NCI-H446 treated with DMSO at 0.1 percent for 48 hours (cell line): ENCODE data around the gene ALDH2.
"Not testable (repeated sequence)": the region's sequence is repeated elsewhere in the genome, so short reads cannot be mapped to it uniquely, and the experiment has no call there.

Experiments used
- DNase-seq: peaks from one replicate; lab custom pipeline; 2025; lab: John Stamatoyannopoulos, UW

ALDH2 gene

DNA sequence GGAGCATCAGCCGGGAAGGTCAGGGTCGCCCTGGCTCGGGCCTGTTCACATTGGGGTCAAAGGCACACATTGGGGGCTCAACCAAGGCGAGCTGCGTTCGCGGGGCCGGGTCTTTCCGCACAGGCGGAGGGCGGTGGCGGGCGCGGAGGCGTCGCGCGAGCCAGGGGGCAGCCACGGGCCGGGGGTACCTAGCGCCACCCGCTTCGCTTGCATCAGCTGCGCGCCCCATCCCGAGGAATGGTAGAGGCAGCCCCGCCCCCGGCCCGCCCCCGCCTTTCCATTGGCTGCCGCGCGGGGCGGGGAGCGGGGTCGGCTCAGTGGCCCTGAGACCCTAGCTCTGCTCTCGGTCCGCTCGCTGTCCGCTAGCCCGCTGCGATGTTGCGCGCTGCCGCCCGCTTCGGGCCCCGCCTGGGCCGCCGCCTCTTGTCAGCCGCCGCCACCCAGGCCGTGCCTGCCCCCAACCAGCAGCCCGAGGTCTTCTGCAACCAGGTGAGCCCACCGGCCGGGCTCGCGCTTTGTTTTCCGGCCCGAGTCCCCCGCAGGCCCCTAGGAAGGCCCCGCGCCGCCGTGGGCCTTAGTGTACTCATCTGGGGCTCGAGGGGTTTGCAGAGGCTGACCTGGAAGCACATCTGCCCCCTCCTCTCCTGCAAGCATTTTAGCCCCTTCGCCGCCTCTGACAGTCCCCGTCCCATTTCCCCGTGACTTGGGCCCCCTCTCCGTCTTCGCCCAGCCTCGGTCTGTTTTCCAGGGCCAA is at the start of gene ALDH2:
Gene ALDH2, plus strand, starts transcription at position 326 of the 754 bp plus-strand sequence. Its CDS starts 50 bp downstream, at position 376.
- no peak for DNase-seq

DNA sequence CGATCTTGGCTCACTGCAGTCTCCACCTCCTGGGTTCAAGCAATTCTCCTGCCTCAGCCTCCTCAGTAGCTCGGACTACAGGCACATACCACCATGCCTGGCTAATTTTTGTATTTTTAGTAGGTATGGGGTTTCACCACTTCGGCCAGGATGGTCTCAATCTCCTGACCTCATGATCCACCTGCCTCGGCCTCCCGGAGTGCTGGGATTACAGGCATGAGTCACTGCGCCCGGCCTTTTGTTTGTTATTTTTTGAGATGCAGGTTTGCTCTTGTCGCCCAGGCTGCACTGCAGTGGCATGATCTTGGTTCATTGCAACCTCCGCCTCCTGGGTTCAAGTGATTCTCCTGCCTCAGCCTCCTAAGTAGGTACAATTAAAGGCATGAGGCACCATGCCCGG is 47.4 kb upstream of the ALDH2 start:
- not testable (repeated sequence) for DNase-seq

DNA sequence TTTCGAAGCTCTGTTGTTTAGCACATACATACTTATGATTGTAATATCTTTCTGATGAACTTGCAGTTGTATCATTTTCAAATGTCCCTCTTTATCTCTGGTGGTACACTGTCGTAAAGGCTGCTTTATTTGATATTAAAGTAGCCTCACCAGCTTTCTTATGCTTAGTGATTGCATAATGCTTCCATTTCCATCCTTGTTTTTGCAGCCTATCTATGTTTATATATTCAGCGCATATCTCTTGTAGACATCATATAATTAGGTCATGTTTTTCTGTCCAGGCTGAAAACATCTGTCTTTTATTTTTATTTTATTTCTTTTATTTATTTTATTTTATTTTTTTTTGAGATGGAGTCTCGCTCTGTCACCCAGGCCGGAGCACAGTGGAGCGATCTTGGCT is 46.3 kb upstream of the ALDH2 start:
- DNase-seq: no peak

DNA sequence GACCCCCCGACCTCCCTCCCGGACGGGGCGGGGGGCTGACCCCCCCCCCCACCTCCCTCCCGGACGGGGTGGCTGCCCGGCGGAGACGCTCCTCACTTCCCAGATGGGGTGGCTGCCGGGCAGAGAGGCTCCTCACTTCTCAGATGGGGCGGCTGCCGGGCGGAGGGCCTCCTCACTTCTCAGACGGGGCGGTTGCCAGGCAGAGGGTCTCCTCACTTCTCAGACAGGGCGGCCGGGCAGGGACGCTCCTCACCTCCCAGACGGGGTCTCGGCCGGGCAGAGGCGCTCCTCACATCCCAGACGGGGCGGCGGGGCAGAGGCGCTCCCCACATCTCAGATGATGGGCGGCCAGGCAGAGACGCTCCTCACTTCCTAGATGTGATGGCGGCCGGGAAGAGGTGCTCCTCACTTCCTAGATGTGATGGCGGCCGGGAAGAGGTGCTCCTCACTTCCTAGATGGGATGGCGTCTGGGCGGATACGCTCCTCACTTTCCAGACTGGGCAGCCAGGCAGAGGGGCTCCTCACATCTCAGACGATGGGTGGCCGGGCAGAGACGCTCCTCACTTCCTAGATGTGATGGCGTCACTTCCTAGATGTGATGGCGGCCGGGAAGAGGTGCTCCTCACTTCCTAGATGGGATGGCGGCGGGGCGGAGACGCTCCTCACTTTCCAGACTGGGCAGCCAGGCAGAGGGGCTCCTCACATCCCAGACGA is 42.9 kb upstream of the ALDH2 start:
- not testable (repeated sequence) for DNase-seq

DNA sequence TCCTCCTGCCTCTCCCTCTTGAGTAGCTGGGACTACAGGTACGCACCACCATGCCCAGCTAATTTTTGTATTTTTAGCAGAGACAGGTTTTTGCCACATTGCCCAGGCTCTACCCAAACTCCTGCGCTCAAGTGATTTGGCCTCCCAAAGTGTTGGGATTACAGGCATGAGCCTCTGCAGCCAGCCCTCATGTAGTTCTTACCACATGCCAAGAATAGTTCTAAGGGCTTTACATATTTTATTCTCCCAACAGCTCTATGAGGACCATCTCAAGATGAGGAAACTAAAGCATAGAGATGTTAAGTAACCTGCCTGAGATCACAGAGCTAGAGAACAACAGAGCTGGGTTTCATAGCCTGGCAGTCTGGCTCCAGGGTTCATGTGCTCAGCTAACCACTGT is 37.9 kb upstream of the ALDH2 start:
- DNase-seq: no peak

DNA sequence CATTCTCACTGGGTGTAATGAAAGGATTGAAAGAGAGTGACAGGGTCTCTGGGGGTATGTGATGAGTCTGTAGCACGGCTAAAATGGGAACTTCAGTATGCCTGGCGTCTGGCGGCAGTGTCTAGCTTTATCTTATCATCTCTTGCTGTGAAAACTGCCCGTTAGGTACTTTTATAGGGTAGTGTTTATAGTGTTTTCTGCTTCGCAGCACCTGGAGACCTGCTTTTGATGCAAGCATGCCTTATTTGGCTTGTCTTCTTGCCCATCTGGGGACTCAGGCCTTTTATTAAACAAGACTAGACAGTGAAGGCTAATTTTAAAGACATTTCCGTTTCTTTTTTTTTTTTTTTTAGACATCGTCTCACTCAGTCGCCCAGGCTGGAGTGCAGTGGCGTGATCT is 36.3 kb upstream of the ALDH2 start:
- no peak for DNase-seq

DNA sequence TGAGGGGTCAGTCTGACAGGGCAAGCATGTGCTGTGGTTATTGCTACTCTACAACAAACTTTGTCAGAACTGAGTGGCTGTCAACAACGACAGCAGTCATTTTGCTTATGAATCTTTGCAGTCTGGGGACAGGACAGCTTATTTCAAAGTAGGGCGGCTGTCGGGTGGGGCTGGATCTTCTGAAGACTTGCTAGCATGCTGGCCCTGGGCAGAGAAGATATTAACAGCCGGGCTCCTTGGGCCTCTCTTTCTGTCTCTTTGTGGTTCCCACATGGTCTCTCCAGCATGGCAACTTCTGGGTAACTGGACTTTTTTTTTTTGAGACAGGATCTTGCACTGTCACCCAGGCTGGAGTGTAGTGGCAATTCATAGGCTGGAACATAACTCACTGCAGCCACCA is 33.9 kb upstream of the ALDH2 start:
- DNase-seq: no peak

DNA sequence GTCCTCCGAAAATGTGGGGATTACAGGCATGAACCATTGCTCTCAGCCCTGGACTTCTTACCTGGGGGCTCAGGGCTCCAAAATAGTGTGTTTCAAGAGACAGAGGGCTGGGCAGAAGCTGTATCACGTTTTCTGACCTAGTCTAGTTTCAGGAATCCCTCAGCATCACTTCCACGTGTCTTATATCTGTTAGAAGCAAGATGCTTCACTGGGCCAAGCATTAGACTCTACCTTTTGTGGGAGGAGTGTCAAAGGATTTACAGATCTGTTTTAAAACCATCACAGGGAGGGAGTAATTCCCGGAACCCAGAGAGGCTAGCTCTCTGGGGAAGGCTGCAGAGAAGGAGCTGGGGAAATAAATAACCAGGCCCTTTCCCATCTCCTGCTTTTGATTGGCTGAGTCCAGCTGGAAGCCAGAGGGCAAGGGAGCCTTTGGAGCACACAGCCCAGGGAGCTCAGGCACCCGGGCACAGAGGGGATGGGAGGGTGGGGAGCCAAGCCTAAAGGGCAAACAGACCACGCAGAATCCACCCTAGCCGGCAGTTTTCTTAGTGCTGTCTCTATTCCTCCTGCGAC is 33.3 kb upstream of the ALDH2 start:
- DNase-seq: no peak

DNA sequence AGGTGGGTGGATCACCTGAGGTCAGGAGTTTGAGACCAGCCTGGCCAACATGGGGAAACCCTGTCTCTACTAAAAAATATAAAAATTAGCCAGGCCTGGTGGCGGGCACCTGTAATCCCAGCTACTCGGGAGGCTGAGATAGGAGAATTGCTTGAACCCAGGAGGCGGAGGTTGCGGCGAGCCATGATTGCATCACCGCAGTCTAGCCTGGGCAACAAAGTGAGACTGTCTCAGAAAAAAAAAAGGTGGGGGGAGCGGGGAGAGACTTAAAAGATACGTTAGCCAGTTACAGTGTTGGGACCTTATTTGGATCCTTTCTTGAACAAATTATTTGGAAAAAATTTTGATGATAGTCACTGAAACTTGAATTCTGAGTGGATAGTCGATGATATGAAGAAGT is 27.2 kb upstream of the ALDH2 start:
- not testable (repeated sequence) for DNase-seq

DNA sequence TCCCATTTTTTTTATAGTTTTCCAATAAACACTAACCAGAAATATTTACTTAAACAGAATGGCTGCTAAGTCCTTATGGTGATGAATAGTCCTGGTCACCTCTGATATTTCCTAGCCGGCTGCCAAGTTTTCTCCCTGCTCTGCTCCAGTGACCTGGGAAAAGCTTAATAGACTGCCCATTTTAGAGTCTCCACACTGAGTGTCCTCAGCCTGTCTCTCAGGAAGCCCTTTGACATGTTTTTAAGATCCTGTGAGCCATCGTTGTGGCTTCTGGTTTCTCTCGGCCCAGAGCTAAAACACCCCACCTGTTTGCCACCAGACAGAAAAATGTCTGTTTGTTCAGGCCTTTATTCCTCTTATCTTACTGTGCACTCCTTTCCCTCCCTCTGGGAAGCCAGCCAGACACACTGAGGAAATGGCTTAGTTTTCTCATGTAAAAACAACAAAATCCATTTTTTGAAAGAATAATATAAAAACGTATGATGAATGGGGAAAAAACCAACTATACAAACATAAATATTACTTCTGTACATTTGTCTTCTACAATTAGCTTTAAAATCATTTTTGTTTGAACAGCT is 25.4 kb upstream of the ALDH2 start:
- DNase-seq: no peak

DNA sequence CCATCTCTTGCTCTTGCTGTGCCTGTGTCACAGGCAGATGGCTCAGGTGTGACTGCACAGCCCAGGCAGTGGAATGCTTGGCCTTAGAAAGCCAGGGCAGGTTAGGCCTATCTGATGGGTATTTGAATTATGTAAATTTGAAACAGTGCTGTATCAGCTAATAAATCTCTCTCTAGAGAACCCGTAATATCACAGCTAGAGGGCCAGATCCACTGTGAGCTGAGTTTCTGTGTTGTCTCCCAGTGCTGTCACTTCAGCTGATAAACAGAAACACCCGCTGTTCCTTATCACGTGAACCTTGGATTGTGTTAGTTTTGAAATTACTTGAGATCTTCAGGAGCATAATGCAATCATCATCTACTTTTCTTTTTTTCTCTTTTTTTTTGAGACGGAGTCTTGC is 21.5 kb upstream of the ALDH2 start:
- DNase-seq: no peak

DNA sequence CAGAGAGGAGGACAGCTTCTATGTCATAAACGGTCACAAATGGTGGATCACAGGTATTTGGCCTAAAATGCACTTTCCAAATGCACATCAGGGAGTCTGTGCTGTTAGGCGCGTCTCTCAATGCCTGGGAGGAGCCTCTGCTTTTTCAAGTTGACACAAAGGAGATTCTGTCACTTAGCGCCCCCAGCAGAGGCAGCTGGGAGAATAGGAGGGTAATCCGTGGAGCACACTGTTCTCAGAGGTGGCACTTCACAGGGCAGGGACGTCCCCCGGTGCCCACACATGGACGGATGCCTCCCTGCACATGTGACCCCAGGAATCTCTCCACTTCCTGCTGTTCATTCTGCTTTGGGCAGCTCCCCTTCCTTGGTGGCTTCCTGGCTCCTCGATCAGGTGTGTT is 19.4 kb upstream of the ALDH2 start:
- no peak for DNase-seq

DNA sequence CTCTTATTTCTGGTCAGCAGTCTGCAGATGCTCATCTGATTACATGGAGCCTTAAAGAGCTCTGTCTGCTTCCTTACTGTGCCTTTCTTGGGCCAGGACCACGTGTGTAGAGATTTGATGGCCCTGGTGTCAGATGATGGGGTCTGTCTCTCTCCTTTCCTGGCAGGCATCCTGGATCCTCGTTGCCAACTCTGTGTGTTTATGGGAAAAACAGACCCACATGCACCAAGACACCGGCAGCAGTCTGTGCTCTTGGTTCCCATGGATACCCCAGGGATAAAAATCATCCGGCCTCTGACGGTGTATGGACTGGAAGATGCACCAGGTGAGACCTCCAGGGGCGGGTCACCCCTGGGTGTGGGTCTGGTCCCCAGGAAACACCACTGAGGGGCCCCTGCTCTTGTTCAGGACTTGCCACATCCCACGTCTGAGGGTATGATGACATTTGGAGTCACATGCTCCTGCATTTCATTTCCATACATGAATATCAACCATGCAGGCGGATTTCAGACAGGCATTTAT is 18.5 kb upstream of the ALDH2 start:
- no peak for DNase-seq

DNA sequence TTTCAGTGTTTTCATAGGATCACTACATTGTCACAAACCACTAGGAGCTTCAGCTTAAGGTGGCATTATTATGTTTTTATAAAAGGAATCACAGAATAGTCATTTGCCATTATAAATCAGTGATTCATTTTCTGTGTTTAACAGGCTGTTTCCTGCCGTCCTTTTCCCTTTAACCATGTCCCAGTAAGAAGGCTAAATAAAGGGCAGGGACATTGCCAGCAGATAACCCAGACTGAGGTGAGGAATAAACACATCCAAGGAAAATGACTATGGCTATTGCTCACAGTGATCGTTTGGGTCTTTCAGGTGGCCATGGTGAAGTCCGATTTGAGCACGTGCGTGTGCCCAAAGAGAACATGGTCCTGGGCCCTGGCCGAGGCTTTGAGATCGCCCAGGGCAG is 17.9 kb upstream of the ALDH2 start:
- DNase-seq: no peak

DNA sequence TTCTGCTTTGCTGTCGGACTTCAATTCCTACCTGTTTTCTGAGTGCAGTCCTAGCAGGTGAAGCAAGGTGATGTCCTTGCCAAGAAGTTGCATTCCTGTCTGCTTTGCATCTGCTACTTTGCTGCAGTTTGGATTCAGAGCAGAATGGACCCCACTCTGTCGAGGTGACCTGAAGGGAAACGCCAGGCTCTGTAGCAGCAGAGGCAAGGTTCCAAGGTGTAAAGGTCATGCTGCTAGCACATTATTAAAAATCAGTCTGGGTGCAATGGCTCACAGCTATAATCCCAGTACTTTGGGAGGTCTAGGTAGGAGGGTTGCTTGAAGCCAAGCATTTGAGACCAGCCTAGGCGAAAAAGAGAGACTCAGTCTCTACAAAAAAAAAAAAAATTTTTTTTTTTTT is 17.3 kb upstream of the ALDH2 start:
- no peak for DNase-seq

DNA sequence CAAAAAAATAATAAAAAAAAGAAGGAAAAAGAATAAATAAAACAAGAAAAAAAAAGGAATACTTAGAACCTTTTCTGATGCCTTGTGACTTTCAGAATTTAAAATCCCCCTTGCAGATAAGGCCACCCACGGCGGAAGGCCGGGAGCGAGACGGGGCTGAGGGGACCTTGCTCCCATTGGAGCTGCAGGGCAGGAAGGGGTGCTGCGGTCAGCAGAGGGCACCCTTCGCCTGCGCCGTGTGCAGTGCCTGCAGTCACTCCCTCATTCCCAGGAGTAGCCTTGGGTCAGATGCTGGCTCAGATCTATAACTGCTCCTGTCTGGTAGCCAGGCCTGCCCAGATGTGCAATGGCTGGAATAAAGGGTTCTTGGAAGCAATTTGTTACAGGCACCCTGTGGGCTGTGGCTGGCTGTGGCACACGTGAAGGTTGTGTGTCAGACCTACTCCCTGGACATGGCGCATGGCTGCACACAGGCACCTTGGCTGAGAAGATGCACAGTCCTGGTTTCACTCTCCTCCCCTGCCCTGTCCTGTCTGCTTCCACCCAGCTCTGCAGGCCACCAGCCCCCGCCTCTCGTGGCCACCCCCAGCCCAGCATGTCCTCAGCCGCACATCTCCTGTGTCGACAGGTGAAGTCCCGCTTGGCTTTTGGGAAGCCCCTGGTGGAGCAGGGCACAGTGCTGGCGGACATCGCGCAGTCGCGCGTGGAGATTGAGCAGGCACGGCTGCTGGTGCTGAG is 13.4 kb upstream of the ALDH2 start:
- DNase-seq: no peak

DNA sequence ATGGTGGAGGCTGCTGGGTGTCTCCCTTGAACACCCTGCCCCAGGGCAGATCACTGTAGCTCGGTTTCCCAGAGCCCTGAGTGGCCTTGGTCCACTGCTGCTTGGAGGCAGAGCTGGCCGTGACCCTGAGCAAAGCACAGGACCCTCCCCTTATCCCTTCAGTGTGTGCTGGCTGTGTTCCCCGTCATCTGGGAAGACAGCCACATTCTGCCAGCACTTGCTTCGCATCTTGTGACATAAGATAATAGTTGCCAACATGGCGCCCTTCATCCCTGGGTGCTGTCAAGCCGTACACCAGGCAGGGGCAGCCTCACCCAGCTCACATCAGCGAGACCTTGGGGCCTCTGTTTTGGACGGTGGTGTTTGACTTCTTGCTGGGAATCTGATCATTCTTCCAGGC is 12.1 kb upstream of the ALDH2 start:
- no peak for DNase-seq

DNA sequence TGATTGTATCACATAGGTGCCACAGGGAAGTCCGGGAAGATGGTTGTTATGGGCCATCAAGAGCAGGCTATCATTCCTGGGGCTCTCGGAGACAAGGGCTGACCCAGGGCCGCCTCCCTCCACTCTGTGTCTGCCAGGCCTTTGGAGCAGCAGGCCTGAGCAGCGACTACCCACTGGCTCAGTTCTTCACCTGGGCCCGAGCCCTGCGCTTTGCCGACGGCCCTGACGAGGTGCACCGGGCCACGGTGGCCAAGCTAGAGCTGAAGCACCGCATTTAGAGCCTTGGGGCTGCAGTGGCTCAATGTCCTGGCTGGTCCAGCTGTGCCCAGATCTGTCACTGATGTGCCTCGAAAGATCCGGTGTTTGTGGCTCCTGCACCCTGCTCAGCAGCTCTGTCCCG is 10.5 kb upstream of the ALDH2 start:
- no peak for DNase-seq

DNA sequence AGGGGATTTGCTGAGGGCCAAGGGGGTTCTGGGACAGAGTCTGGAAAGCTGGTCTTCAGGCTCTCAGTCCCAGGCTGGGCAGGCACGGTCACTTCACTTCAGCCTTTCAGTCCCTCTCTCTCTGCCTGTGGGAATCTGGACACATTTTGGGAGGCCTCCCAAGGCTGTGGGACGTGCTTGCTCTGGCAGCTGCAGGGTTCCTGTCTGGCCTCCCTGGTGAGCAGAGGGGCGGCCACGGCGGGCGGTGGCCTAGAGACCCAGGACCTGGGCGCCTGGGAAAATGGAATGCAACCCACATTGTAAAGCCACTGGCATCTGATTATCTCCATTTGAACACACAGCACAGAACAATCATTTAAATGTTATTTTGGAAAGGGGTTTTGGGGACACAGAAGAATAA is 10.1 kb upstream of the ALDH2 start:
- DNase-seq: no peak

DNA sequence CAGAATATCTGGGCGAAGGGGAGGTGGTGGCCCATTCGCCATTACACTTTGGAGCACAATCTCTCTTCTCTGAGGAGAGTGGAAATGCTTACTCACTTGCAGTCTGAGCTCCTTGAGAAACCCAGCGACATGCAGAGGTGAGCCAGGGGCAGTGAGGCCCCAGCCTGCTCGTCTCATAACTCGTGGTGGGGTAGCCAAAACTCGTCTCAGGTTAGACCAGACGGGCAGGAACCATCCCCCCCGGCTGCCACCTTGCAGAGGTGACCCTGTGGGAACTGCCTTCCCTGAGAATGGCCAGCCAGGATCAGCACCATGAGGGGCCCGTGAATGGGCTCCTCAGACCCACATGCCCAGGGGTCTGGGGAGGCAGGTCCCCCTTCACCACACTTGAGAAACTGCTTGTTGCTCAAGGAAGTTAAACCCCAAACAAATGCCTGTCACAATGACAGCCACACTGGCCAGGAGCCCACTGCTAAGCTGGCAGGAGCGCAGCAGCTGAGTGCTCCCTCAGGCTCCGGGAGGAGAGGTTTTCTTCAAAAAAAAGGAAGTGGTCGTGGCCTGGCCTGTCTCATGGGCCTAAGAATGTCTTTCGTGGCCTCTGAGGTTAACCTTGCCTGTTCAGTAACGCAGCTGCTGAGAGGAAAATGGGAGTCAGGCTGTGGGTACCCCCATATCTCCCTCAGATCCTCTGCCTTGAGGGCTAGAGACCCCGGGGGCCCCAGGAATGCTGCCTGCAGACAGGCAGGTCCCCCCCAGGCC is 9.2 kb upstream of the ALDH2 start:
- DNase-seq: no peak

DNA sequence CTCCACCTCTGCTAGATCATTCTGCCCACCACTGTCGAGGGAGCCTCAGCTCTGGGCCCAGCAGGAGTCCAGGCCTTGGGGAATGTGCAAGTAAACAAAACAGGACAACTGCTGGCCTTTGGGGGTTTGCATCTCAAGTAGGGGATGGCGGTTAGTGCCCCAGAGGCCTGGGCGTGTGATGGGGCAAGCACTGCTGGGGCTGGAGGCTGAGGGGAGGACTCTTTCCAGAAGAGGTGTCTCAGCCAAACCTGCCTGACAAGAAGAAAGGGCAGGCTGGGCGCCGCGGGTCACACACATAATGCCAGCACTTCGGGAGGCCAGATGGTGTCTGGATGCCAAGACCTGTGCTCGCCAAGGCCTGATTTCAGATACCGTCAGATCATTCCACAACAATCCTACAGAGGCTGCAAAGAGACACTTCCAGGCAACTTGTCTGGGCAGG is 8.6 kb upstream of the ALDH2 start:
- DNase-seq: no peak
